Body of pancreas (tissue), 4 donors: ENCODE measurements around the gene PTPRN2. TPM values are rescaled to one million over a fixed set of nuclear protein-coding genes. Genes with fewer than 3 reads are reported as not detected.

ENCODE experiments used
- ATAC-seq: fragments of 150-250 bp; one replicate; pipeline ENCODE4 v1.9.1; 2016
- DNase-seq, 4 donors: peaks; one replicate each; pipeline ENCODE4 v3.0.0-alpha.2; 2019
- H3K27ac ChIP-seq, 4 donors: fragments of 200-600 bp; sonication (generic); 1 replicate in 3 of 4; 2 replicates in 1 of 4; pipeline versions ENCODE4 v1.5.1 to v1.6.1; 2016 to 2019; ENCODE audit warnings: mild to moderate bottlenecking in 1 of 4, mixed read lengths in 1 of 4, moderate library complexity in 1 of 4
- H3K27me3 ChIP-seq, 2 donors: fragments of 200-600 bp; sonication (generic); one replicate each; pipeline ENCODE4 v1.6.0; 2016; ENCODE audit warnings: mild to moderate bottlenecking in 1 of 2
- H3K36me3 ChIP-seq, 2 donors: fragments of 200-600 bp; sonication (generic); replicated peaks in 1 of 2; 2 replicates each; pipeline ENCODE4 v1.5.1; 2016; ENCODE audit warnings: low read depth in 2 of 2; ENCODE audit not compliant: insufficient read depth in 1 of 2
- H3K4me1 ChIP-seq: fragments of 200-600 bp; sonication (generic); one replicate; pipeline ENCODE4 v1.6.0; 2016
- H3K4me3 ChIP-seq, 2 donors: fragments of 200-600 bp; sonication (generic); 1 replicate in 1 of 2; 2 replicates in 1 of 2; pipeline ENCODE4 v1.5.1; 2016 to 2019
- H3K9me3 ChIP-seq, 3 donors: fragments of 200-600 bp; sonication (generic); 1 replicate in 2 of 3; 2 replicates in 1 of 3; pipeline ENCODE4 v1.5.1; 2016
- POLR2A ChIP-seq, 3 donors: fragments of 450-650 bp; IDR thresholded peaks; one replicate each; pipeline ENCODE4 v1.6.1; 2016; ENCODE audit warnings: antibody characterized with exemption in 3 of 3, mild to moderate bottlenecking in 2 of 3
- WGBS, 2 donors: methylation state at CpG; one replicate each; pipeline ENCODE4 v1.1.5; 2017; 5-methylcytosine and 5-hydroxymethylcytosine counted together
- intact Hi-C: fragments of 100-400 bp; cut with DNase I; formaldehyde crosslinking; loops from one replicate; pipeline ENCODE4 v1.15.1; 2023
- total RNA-seq, 2 donors: library from RNA; depleted of rRNA; stranded (reverse); fragments of >200 nt; gene quantifications; one replicate each; pipeline ENCODE4 v1.1.0, GENCODE V29; 2016
- TF ChIP-seq, protein P1 (sequence below), 7 experiments: fragments of 450-650 bp in 4 of 7; fragments of 200-600 bp in 3 of 7; sonication (generic) in 3 of 7; IDR thresholded peaks; one replicate each; pipeline ENCODE4 v1.5.1; 2016 to 2019; ENCODE audit warnings: antibody characterized with exemption in 7 of 7

The PTPRN2 gene
- total RNA-seq, 2 donors from 2014 or later = 31.6 to 76.1 TPM

DNA sequence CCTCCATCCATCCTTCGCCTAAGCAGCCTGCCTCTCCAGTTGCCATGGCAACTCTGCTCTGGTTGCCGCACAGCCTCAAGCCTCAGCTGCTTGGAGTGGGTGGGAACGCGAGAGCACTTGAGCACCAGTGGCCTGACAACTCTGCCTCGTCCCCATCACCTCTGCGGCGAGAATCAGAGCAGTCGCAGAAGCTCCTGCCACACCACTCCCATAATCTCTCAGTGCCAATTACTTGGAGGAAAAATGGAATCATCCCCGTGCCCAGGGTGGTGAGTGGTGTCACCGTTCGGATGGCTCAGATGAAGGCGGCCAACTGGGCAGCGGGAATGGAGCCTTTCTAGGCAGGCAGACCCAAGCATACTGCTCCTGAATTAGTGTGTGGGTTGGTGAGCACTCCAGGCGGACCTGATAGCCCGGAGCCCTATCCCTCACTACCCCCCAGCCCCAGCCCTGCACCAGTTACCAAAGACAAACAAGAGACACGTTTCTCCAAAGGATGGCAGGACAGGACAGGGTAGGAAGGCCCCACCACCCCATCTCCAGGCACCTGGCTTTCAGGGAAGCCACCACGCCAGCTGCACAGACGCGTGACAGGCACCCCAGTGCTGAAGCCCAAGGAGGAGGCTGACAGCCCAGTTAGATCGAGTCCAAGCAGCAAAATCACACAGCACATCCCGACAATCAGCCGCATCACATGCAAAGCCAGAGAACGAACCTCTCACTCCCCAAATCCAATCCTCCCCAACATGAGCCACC lies 335.4 kb downstream of the PTPRN2 start:
- TF ChIP-seq, protein P1, sequence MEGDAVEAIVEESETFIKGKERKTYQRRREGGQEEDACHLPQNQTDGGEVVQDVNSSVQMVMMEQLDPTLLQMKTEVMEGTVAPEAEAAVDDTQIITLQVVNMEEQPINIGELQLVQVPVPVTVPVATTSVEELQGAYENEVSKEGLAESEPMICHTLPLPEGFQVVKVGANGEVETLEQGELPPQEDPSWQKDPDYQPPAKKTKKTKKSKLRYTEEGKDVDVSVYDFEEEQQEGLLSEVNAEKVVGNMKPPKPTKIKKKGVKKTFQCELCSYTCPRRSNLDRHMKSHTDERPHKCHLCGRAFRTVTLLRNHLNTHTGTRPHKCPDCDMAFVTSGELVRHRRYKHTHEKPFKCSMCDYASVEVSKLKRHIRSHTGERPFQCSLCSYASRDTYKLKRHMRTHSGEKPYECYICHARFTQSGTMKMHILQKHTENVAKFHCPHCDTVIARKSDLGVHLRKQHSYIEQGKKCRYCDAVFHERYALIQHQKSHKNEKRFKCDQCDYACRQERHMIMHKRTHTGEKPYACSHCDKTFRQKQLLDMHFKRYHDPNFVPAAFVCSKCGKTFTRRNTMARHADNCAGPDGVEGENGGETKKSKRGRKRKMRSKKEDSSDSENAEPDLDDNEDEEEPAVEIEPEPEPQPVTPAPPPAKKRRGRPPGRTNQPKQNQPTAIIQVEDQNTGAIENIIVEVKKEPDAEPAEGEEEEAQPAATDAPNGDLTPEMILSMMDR (IDR thresholded peaks at IDR 0.05) = no peak
- TF ChIP-seq POLR2A (IDR thresholded peaks at IDR 0.05) = no peak
- ATAC-seq = no peak
- Histone ChIP-seq H3K27me3 (no peaks in the 10 kb centered on the region), H3K36me3 (no peaks in the 10 kb centered on the region), H3K9me3 (no peaks in the 10 kb centered on the region), H3K4me3 (no peak overlapping the region), H3K27ac (no peak overlapping the region), H3K4me1 (no peaks in the 10 kb centered on the region)
- intact Hi-C loops = no loop called here
- DNase-seq = peak in 1 of 4 donors; percentile 2
- 85 to 92% methylated on average over 7 to 23 of the region's 23 CpGs for WGBS, 2 donors

DNA sequence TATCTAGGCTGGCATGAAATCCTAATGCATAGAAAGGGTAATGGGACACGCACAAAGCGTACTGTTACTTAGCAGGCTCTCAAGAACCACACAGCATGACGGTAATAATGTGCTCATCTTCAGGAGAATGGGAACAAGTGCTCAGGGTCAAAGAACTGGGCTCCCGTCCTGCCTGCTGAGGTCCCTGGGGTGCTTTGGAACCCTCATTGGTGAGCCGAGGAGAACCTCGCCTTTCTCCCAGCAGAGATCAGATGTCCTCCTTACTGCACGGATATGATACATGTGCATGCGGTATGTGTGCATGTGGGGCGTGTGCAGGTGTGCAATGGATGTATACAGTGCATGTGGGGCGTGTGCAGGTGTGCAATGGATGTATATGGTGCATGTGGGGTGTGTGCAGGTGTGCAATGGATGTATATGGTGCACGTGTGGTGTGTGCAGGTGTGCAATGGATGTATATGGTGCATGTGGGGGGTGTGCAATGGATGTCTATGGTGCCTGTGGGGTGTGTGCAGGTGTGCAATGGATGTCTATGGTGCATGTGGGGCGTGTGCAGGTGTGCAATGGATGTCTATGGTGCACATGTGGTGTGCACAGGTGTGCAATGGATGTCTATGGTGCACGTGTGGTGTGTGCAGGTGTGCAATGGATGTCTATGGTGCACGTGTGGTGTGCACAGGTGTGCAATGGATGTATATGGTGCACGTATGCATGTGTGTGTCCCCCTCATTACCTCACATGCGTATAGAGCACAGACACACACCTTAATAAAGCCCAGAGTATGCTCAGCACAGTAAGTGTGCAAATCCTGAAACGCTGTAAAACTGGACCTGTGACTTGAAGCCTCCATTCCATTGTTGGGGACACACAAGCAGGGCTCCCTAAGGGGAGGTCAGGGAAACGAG lies 336.3 kb downstream of the PTPRN2 start:
- no peak overlapping the region for H3K4me3 ChIP-seq
- TF ChIP-seq, protein P1 (IDR thresholded peaks at IDR 0.05) = no peak
- TF ChIP-seq POLR2A (IDR thresholded peaks at IDR 0.05) = no peak
- no peaks in the 10 kb centered on the region for H3K9me3 ChIP-seq
- ATAC-seq (no peak), DNase-seq (peak in 1 of 4 donors; percentile 2)
- H3K4me1 ChIP-seq = no peaks in the 10 kb centered on the region
- no peaks in the 10 kb centered on the region for H3K36me3 ChIP-seq
- no peak overlapping the region for H3K27ac ChIP-seq
- H3K27me3 ChIP-seq = no peaks in the 10 kb centered on the region
- intact Hi-C loops = no loop called here
- WGBS, 2 donors = 88 to 92% methylated on average over 17 to 18 of the region's 18 CpGs

DNA sequence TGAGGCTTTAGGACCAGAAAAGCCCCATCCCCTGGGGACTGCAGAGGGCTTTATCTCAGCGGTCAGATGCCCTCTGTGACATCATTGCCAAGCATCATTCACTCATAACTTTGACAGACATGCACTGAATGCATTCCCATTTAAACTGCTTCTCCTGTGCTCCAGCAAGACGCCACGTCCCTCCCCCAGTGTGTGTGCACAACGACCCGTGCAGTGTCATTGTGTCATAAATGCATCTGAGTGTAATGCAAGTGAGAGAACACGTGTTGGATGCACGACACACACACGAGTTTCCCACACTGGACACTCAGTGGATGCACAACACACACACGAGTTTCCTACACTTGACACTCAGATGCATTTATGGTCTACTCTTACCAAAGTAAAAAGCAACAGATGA lies 337.9 kb downstream of the PTPRN2 start:
- intact Hi-C loops = no loop called here
- peak in 1 of 4 donors; percentile 1 for DNase-seq

DNA sequence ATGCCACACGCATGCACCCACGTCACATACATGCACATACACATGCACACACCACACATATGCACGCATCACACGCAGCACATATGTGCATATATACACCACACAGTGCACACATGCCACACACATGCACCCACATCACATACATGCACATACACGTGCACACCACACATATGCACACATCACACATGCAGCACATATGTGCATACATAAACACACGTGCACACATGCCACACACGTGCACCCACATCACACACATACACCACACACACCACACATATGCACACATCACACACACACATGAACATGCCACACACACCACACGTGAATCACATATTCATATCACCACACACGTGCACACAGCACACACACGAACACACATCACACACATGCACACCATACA lies 338.8 kb downstream of the PTPRN2 start:
- TF ChIP-seq, protein P1 (IDR thresholded peaks at IDR 0.05) = no peak
- no peak for TF ChIP-seq POLR2A (IDR thresholded peaks at IDR 0.05)
- WGBS, 2 donors = 45 to 57% methylated on average over 8 to 9 of the region's 10 CpGs
- Histone ChIP-seq H3K27ac (no peak overlapping the region), H3K36me3 (no peaks in the 10 kb centered on the region), H3K4me1 (no peaks in the 10 kb centered on the region), H3K27me3 (no peaks in the 10 kb centered on the region), H3K4me3 (no peak overlapping the region), H3K9me3 (no peaks in the 10 kb centered on the region)
- intact Hi-C loops = no loop called here
- no peak for DNase-seq
- no peak for ATAC-seq

More for the DNA sequence above, 337.9 kb downstream of the PTPRN2 start:
- H3K4me3 ChIP-seq = no peak overlapping the region
- H3K27ac ChIP-seq = no peak overlapping the region
- no peaks in the 10 kb centered on the region for H3K4me1 ChIP-seq
- no peaks in the 10 kb centered on the region for H3K36me3 ChIP-seq
- H3K9me3 ChIP-seq = no peaks in the 10 kb centered on the region
- 80 to 83% methylated on average over 9 of the region's 9 CpGs for WGBS, 2 donors
- TF ChIP-seq, protein P1 (IDR thresholded peaks at IDR 0.05) = no peak
- no peak for TF ChIP-seq POLR2A (IDR thresholded peaks at IDR 0.05)
- no peak for ATAC-seq
- no peaks in the 10 kb centered on the region for H3K27me3 ChIP-seq
